ENCODE results near the gene SLC25A13.

Gene SLC25A13

GRCh38 chr7:96243241-96243640 lies 78.7 kb downstream of the SLC25A13 start:
- DNase-seq (ENCODE audit: low read depth in 2 of 2): no peak

GRCh38 chr7:96241855-96242254 lies 80.0 kb downstream of the SLC25A13 start:
- no peak for DNase-seq (ENCODE audit: low read depth in 2 of 2)

GRCh38 chr7:96238976-96239766 lies 82.7 kb downstream of the SLC25A13 start:
- DNase-seq (ENCODE audit: low read depth in 2 of 2): no peak

- DNase-seq (ENCODE audit: low read depth in 2 of 2): no peak
Observed at GRCh38 chr7:96238474-96238873, 83.4 kb downstream of the SLC25A13 start.

GRCh38 chr7:96237040-96237439 lies 84.9 kb downstream of the SLC25A13 start:
- no peak for DNase-seq (ENCODE audit: low read depth in 2 of 2)

- no peak for DNase-seq (ENCODE audit: low read depth in 2 of 2)
Observed at GRCh38 chr7:96236198-96237039, 85.5 kb downstream of the SLC25A13 start.

- no peak for DNase-seq (ENCODE audit: low read depth in 2 of 2)
Observed at GRCh38 chr7:96235281-96235680, 86.6 kb downstream of the SLC25A13 start.

- no peak for DNase-seq (ENCODE audit: low read depth in 2 of 2)
Observed at GRCh38 chr7:96233528-96234154, 88.3 kb downstream of the SLC25A13 start.

GRCh38 chr7:96233084-96233483 lies 88.8 kb downstream of the SLC25A13 start:
- DNase-seq (ENCODE audit: low read depth in 2 of 2): no peak

- DNase-seq (ENCODE audit: low read depth in 2 of 2): no peak
Observed at GRCh38 chr7:96228760-96229159, 93.1 kb downstream of the SLC25A13 start.

- no peak for DNase-seq (ENCODE audit: low read depth in 2 of 2)
Observed at GRCh38 chr7:96225251-96225650, 96.6 kb downstream of the SLC25A13 start.

- DNase-seq (ENCODE audit: low read depth in 2 of 2): no peak
Observed at GRCh38 chr7:96224685-96225084, 97.2 kb downstream of the SLC25A13 start.

GRCh38 chr7:96224073-96224472 lies 97.8 kb downstream of the SLC25A13 start:
- DNase-seq (ENCODE audit: low read depth in 2 of 2): no peak

- DNase-seq (ENCODE audit: low read depth in 2 of 2): no peak
Observed at GRCh38 chr7:96221888-96222287, 100.0 kb downstream of the SLC25A13 start.

- DNase-seq (ENCODE audit: low read depth in 2 of 2): no peak
Observed at GRCh38 chr7:96219378-96220130, 102.3 kb downstream of the SLC25A13 start.

- no peak for DNase-seq (ENCODE audit: low read depth in 2 of 2)
Observed at GRCh38 chr7:96218664-96219243, 103.1 kb downstream of the SLC25A13 start.

- no peak for DNase-seq (ENCODE audit: low read depth in 2 of 2)
Observed at GRCh38 chr7:96217147-96217546, 104.8 kb downstream of the SLC25A13 start.

GRCh38 chr7:96216373-96216772 lies 105.5 kb downstream of the SLC25A13 start:
- DNase-seq (ENCODE audit: low read depth in 2 of 2): no peak

- DNase-seq (ENCODE audit: low read depth in 2 of 2): no peak
Observed at GRCh38 chr7:96212474-96212873, 109.4 kb downstream of the SLC25A13 start.

GRCh38 chr7:96211954-96212353 lies 109.9 kb downstream of the SLC25A13 start:
- DNase-seq (ENCODE audit: low read depth in 2 of 2): no peak

GRCh38 chr7:96205665-96206064 lies 116.2 kb downstream of the SLC25A13 start:
- no peak for DNase-seq (ENCODE audit: low read depth in 2 of 2)

All from stimulated activated CD8-positive, alpha-beta memory T cell treated with anti-CD3 and anti-CD28 coated beads, Interleukin-15, amount 100 ng/mL, for 48 hours (primary cell).